ENCODE measurements around the gene MYCN.

- TF ChIP-seq CTCF (IDR thresholded peaks at IDR 0.05; ENCODE audit: low read length), result no peak
- no peak for TF ChIP-seq EZH2phosphoT487 (IDR thresholded peaks at IDR 0.05; ENCODE audit: low read length)
Measured at GRCh38 chr2:15907461-15908324, 32.7 kb upstream of the MYCN start.
